Neural cell (in vitro differentiated cells): Measurements from ENCODE around the gene KIFC1. TPM values are rescaled to one million over a fixed set of nuclear protein-coding genes. Genes with fewer than 3 reads are reported as not detected.
"Not testable (repeated sequence)": the region's sequence is repeated elsewhere in the genome, so short reads cannot be mapped to it uniquely, and the experiment has no call there.

ENCODE experiments used
- H2AFZ ChIP-seq: fragments of 200-600, 300-800 bp; sonication (generic), shearing (Covaris generic); 2 replicates; pipeline ENCODE4 v1.6.0; 2014; ENCODE audit warnings: low read depth, mild to moderate bottlenecking, antibody characterized with exemption, low read length, moderate library complexity
- H3F3A ChIP-seq: fragments of 200-600 bp; shearing (Covaris generic); 2 replicates; pipeline ENCODE4 v1.6.1; 2016; ENCODE audit warnings: mild to moderate bottlenecking, moderate library complexity, mixed read lengths, antibody characterized with exemption, low read length; ENCODE audit not compliant: insufficient read depth, poor library complexity, severe bottlenecking
- H3K27ac ChIP-seq: fragments of 200-600, 300-800 bp; sonication (generic), shearing (Covaris generic); 2 replicates; pipeline ENCODE4 v1.5.1; 2014; ENCODE audit warnings: mild to moderate bottlenecking, low read length, moderate library complexity
- H3K27me3 ChIP-seq: fragments of 300-800, 200-600 bp; sonication (generic), shearing (Covaris generic); 2 replicates; pipeline ENCODE4 v1.6.0; 2014; ENCODE audit warnings: mild to moderate bottlenecking, low read depth, low read length, moderate library complexity; ENCODE audit not compliant: insufficient read depth
- H3K36me3 ChIP-seq: fragments of 300-800, 200-600 bp; sonication (generic), shearing (Covaris generic); 2 replicates; pipeline ENCODE4 v1.5.1; 2014; ENCODE audit warnings: mild to moderate bottlenecking, antibody characterized with exemption, low read length, moderate library complexity; ENCODE audit not compliant: insufficient read depth
- H3K4me2 ChIP-seq: fragments of 300-800, 200-600 bp; sonication (generic), shearing (Covaris generic); 2 replicates; pipeline ENCODE4 v1.6.0; 2014; ENCODE audit warnings: mild to moderate bottlenecking, low read length
- H3K4me3 ChIP-seq: fragments of 300-800, 200-600 bp; sonication (generic), shearing (Covaris generic); 2 replicates; pipeline ENCODE4 v1.5.1; 2014; ENCODE audit warnings: mild to moderate bottlenecking, low read length, moderate library complexity
- H3K79me2 ChIP-seq: fragments of 200-600 bp; shearing (Covaris generic); replicated peaks from 2 replicates; pipeline ENCODE4 v1.6.0; 2014; ENCODE audit warnings: mild to moderate bottlenecking, low read length, moderate library complexity; ENCODE audit not compliant: insufficient read depth
- H3K9ac ChIP-seq: fragments of 300-800, 200-600 bp; sonication (generic), shearing (Covaris generic); 2 replicates; pipeline ENCODE4 v1.6.1; 2016; ENCODE audit warnings: mild to moderate bottlenecking, low read length, mixed read lengths
- H3K9me2 ChIP-seq: fragments of 200-600 bp; shearing (Covaris generic); 2 replicates; pipeline ENCODE4 v1.6.1; 2016; ENCODE audit warnings: mild to moderate bottlenecking, low read length, mixed read lengths; ENCODE audit not compliant: insufficient read depth
- H3K9me3 ChIP-seq: fragments of 200-600, 300-800 bp; sonication (generic), shearing (Covaris generic); 2 replicates; pipeline ENCODE4 v1.6.1; 2016; ENCODE audit warnings: mild to moderate bottlenecking, mixed run types, low read length, moderate library complexity, mixed read lengths
- H4K20me1 ChIP-seq: fragments of 200-600 bp; shearing (Covaris generic); 2 replicates; pipeline ENCODE4 v1.6.1; 2016; ENCODE audit warnings: mild to moderate bottlenecking, mixed run types; ENCODE audit not compliant: insufficient read depth
- EP300 ChIP-seq: fragments of 450-650 bp; conservative IDR thresholded peaks from 2 replicates; pipeline ENCODE4 v1.6.1; 2014; ENCODE audit warnings: antibody characterized with exemption, mild to moderate bottlenecking, moderate library complexity; ENCODE audit not compliant: poor library complexity, severe bottlenecking
- EZH2 ChIP-seq: fragments of 200-600, 300-800 bp; shearing (Covaris generic), sonication (generic); IDR thresholded peaks from 2 replicates; pipeline ENCODE4 v1.6.1; 2014; ENCODE audit warnings: antibody characterized with exemption, low read length, borderline replicate concordance, mild to moderate bottlenecking; ENCODE audit not compliant: insufficient read depth, poor library complexity, severe bottlenecking
- MXI1 ChIP-seq: fragments of 450-650 bp; conservative IDR thresholded peaks from 2 replicates; pipeline ENCODE4 v1.6.1; 2014; ENCODE audit warnings: antibody characterized with exemption, mild to moderate bottlenecking; ENCODE audit not compliant: poor library complexity, severe bottlenecking
- POLR2AphosphoS5 ChIP-seq: IDR thresholded peaks from 2 replicates; pipeline ENCODE4 v1.6.1; 2012
- RAD21 ChIP-seq: fragments of 450-650 bp; conservative IDR thresholded peaks from 2 replicates; pipeline ENCODE4 v1.6.1; 2014; ENCODE audit warnings: antibody characterized with exemption, mild to moderate bottlenecking, moderate library complexity
- SMC3 ChIP-seq: fragments of 450-650 bp; conservative IDR thresholded peaks from 2 replicates; pipeline ENCODE4 v1.6.1; 2014; ENCODE audit warnings: antibody characterized with exemption, mild to moderate bottlenecking, moderate library complexity; ENCODE audit not compliant: poor library complexity
- TAF1 ChIP-seq: IDR thresholded peaks from 2 replicates; pipeline ENCODE4 v1.6.1; 2012; ENCODE audit warnings: low read depth
- polyA plus RNA-seq: library from polyadenylated mRNA; depleted of rRNA; stranded (reverse); fragments of >200 nt; gene quantifications from 2 replicates; pipeline ENCODE4 v1.2.3, GENCODE V29; 2014
- TF ChIP-seq, protein P1 (sequence below): IDR thresholded peaks from 2 replicates; pipeline ENCODE4 v1.6.1; 2012; ENCODE audit warnings: borderline replicate concordance
- TF ChIP-seq, protein P2 (sequence below): fragments of 450-650 bp; IDR thresholded peaks from 2 replicates; pipeline ENCODE4 v1.5.1; 2014; ENCODE audit warnings: antibody characterized with exemption, mild to moderate bottlenecking, moderate library complexity; ENCODE audit not compliant: poor library complexity, severe bottlenecking

KIFC1 gene
- polyA plus RNA-seq, 1 donor from 2014 or later: 0.52 TPM

DNA sequence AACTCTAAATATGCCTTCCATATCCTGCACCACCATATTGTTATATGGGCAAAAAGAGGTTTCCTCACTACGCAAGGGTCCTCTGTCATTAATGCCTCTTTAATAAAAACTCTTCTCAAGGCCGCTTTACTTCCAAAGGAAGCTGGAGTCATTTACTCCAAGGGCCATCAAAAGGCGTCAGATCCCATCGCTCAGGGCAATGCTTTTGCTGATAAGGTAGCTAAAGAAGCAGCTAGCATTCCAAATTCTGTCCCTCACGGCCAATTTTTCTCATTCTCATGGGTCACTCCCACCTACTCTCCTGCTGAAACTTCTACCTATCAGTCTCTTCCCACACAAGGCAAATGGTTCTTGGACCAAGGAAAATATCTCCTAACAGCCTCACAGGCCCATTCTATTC lies 43.8 kb upstream of the KIFC1 start:
- H4K20me1 ChIP-seq: no peaks in the 10 kb centered on the region
- no peaks in the 10 kb centered on the region for H3K9me2 ChIP-seq
- no peak overlapping the region for H3K4me2 ChIP-seq
- no peak for TF ChIP-seq RAD21
- no peak for TF ChIP-seq POLR2AphosphoS5
- TF ChIP-seq, protein P1, sequence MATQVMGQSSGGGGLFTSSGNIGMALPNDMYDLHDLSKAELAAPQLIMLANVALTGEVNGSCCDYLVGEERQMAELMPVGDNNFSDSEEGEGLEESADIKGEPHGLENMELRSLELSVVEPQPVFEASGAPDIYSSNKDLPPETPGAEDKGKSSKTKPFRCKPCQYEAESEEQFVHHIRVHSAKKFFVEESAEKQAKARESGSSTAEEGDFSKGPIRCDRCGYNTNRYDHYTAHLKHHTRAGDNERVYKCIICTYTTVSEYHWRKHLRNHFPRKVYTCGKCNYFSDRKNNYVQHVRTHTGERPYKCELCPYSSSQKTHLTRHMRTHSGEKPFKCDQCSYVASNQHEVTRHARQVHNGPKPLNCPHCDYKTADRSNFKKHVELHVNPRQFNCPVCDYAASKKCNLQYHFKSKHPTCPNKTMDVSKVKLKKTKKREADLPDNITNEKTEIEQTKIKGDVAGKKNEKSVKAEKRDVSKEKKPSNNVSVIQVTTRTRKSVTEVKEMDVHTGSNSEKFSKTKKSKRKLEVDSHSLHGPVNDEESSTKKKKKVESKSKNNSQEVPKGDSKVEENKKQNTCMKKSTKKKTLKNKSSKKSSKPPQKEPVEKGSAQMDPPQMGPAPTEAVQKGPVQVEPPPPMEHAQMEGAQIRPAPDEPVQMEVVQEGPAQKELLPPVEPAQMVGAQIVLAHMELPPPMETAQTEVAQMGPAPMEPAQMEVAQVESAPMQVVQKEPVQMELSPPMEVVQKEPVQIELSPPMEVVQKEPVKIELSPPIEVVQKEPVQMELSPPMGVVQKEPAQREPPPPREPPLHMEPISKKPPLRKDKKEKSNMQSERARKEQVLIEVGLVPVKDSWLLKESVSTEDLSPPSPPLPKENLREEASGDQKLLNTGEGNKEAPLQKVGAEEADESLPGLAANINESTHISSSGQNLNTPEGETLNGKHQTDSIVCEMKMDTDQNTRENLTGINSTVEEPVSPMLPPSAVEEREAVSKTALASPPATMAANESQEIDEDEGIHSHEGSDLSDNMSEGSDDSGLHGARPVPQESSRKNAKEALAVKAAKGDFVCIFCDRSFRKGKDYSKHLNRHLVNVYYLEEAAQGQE: no peak
- no peak for TF ChIP-seq EP300
- TF ChIP-seq, protein P2, sequence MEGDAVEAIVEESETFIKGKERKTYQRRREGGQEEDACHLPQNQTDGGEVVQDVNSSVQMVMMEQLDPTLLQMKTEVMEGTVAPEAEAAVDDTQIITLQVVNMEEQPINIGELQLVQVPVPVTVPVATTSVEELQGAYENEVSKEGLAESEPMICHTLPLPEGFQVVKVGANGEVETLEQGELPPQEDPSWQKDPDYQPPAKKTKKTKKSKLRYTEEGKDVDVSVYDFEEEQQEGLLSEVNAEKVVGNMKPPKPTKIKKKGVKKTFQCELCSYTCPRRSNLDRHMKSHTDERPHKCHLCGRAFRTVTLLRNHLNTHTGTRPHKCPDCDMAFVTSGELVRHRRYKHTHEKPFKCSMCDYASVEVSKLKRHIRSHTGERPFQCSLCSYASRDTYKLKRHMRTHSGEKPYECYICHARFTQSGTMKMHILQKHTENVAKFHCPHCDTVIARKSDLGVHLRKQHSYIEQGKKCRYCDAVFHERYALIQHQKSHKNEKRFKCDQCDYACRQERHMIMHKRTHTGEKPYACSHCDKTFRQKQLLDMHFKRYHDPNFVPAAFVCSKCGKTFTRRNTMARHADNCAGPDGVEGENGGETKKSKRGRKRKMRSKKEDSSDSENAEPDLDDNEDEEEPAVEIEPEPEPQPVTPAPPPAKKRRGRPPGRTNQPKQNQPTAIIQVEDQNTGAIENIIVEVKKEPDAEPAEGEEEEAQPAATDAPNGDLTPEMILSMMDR: no peak
- TF ChIP-seq TAF1: no peak
- TF ChIP-seq MXI1: no peak
- no peak for TF ChIP-seq SMC3
- no peak for TF ChIP-seq EZH2
- no peak overlapping the region for H2AFZ ChIP-seq
- no peaks in the 10 kb centered on the region for H3K36me3 ChIP-seq
- H3K27ac ChIP-seq: no peak overlapping the region
- no peaks in the 10 kb centered on the region for H3K27me3 ChIP-seq
- no peaks in the 10 kb centered on the region for H3F3A ChIP-seq
- H3K9ac ChIP-seq: no peak overlapping the region
- no peaks in the 10 kb centered on the region for H3K79me2 ChIP-seq
- H3K4me3 ChIP-seq: no peak overlapping the region
- no peaks in the 10 kb centered on the region for H3K9me3 ChIP-seq

DNA sequence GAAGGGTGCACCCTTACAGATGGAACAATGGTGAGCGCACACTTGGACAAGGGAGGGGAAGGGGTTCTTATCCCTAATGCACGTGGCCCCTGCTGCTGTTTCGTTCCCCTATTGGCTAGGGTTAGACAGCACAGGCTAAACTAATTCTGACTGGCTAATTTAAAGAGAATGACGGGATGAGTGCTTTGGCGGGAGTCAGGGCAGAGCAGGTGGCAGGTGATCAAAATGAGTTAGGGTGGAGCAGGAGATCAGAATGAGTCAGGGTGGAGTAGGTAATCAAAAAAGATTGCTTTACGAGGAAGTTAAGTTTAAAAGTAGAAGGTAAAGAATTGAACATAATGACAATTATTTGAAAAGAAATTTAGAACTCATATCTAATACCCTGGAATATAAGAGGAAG lies 35.8 kb upstream of the KIFC1 start:
- not testable (repeated sequence) for H3F3A ChIP-seq, H3K27ac ChIP-seq, H3K4me3 ChIP-seq, H3K4me2 ChIP-seq, H3K9me2 ChIP-seq, H3K9me3 ChIP-seq, H3K27me3 ChIP-seq, H3K79me2 ChIP-seq, H3K9ac ChIP-seq, H4K20me1 ChIP-seq, H2AFZ ChIP-seq, H3K36me3 ChIP-seq

DNA sequence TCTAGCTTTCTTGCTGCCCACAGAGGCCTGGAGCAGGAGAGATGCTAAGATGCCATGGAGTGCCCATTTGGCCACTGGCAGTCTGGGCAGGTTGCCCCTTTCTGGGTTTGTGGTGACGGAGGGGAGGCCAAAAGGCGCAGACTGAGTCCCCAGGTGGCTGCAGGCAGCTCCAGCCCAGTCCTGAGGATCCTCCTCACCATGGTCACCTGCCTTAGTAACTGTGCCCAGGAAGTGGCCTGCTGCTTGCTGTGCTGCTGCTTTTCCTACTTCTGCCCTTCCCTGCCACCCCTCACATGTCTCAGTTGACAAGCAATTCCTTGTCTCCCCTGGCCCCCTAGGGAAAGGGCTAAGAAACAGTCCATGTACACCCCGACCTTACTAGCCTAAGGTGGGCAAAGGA lies 35.3 kb upstream of the KIFC1 start:
- Histone ChIP-seq H3K27me3 (no peaks in the 10 kb centered on the region), H2AFZ (no peak overlapping the region), H3K4me3 (no peak overlapping the region), H3K4me2 (no peak overlapping the region), H4K20me1 (no peaks in the 10 kb centered on the region), H3K27ac (no peak overlapping the region), H3F3A (no peaks in the 10 kb centered on the region), H3K9me2 (no peaks in the 10 kb centered on the region), H3K36me3 (no peaks in the 10 kb centered on the region), H3K9ac (no peak overlapping the region), H3K79me2 (no peaks in the 10 kb centered on the region), H3K9me3 (no peaks in the 10 kb centered on the region)
- TF ChIP-seq RAD21 (no peak), POLR2AphosphoS5 (no peak), SMC3 (no peak), EZH2 (no peak), EP300 (no peak), TAF1 (no peak), MXI1 (no peak)
- TF ChIP-seq, protein P2: no peak
- TF ChIP-seq, protein P1: no peak
